GDM1 (cell line): ENCODE results near the gene ALG14.
"Not testable (repeated sequence)": the region's sequence is repeated elsewhere in the genome, so short reads cannot be mapped to it uniquely, and the experiment has no call there.

ENCODE experiments used
- DNase-seq: peaks from one replicate; lab custom pipeline; 2025; lab: John Stamatoyannopoulos, UW

Gene ALG14

GRCh38 chr1:95041491-95042165 is 31.1 kb downstream of the ALG14 start:
- peak; percentile 17 for DNase-seq

GRCh38 chr1:95040032-95040525 is 32.7 kb downstream of the ALG14 start:
- DNase-seq, result no peak

GRCh38 chr1:95039360-95040031 is 33.3 kb downstream of the ALG14 start:
- no peak for DNase-seq

DNA sequence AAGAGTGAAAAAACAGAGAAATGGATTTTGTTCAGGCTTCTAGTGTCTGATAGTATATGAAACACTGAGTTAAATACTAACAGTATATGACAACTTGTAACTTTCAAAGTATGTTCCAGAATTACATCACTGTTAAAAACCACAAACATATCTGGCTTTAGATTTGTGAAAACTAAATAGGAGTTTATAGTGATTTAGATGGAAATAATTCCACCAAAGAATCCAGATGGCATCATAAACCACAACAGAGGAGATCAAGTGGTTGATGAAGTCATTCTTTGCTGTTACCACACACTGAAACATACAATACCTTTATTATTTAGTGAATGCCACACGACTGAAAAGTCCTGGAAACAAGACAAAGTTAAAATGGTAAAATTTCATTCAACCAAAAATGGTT is 37.2 kb downstream of the ALG14 start:
- DNase-seq, result no peak

DNA sequence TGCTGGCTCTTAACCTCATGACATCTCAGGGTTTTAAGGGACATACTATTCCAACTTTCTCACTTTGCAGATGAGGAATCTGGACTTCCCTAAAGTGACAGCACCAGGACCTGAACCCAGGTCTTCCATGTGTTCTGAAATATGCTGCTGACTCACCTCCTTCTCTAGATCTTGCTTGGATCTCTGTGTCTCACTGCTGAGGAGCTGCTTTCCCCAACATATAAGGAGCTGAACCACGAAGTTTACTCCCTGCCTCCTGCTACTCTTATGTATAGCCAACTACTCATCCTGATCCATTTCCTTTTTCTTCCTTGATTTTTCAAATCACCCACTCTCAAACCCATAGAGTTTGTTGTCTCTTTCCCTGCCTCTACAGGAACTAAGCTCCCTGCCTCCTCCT is 38.2 kb downstream of the ALG14 start:
- DNase-seq, result no peak

GRCh38 chr1:95033843-95034242 is 38.9 kb downstream of the ALG14 start:
- DNase-seq, result no peak

GRCh38 chr1:95029532-95029931 is 43.2 kb downstream of the ALG14 start:
- no peak for DNase-seq

DNA sequence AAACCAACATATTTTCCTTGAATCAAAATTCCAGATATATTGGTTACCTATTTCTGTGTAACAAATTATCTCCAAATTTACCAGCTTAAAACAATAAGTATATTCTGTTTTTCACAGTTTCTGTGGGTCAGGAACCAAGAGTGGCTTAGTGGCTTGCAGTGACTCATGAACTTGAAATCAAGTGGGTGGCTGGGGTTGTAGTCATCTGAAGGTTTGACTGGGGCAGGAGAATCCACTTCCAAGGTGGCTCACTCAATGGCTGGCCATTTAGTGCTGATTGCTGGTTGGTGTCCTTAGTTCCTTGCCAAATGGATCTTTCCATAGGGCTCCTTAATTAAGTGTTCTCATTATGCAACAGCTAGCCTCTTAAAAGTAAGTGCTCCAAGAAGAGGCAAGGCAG is 43.8 kb downstream of the ALG14 start:
- no peak for DNase-seq

- no peak for DNase-seq
Measured at GRCh38 chr1:95027046-95027445, 45.7 kb downstream of the ALG14 start.

GRCh38 chr1:95023399-95024043 is 49.2 kb downstream of the ALG14 start:
- DNase-seq, result no peak

DNA sequence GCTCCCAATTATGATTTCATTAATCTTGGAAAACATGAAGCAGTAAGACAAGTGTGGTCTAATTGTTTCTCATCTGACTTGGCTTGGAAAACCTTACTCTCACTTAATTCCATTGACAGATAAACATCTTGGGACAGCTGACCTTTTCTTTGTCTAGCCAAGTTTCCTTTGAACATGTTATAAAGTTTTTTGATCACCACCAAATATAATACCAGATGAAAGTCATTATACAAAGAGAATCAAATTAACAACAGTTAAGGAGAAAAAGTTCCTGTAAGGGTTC is 50.2 kb downstream of the ALG14 start:
- DNase-seq, result no peak

DNA sequence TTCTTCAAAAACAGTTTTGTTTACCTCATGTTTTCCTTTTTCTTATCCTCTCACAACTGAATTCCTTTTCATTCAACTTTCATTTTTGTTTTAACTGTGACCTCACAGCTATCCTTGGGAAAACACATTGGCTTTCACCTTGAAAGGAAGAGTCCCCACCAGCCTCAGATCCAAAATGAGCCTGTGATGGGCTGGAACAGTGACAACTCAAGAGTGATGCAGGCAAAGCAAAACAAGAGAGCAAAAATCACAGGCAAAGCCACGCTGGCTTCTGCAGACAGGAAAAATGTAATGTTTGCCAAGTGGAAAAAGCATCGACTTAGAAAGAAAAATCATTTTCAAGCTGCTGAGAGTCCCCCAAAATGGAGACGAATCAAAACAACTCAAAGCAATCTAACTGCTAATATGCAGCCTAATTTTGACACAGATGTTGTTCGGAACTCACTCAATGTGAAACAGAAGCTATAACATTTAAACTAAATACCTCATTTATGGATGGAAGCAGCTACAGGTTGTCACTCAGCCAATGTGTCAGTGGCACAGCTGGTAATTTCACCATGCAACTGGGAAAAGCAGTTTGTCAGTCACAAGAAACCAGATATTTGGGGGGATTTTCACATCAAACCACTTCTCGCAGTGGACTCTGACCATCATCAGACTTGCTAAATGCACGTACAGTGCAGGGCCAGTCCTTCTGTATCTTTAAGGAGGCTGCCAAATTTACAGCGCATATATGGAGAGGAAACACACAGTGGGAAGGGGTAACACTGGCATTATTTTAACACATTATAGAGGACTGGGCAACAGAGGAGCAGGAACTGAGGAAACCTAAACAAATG is 50.7 kb downstream of the ALG14 start:
- DNase-seq, result no peak

DNA sequence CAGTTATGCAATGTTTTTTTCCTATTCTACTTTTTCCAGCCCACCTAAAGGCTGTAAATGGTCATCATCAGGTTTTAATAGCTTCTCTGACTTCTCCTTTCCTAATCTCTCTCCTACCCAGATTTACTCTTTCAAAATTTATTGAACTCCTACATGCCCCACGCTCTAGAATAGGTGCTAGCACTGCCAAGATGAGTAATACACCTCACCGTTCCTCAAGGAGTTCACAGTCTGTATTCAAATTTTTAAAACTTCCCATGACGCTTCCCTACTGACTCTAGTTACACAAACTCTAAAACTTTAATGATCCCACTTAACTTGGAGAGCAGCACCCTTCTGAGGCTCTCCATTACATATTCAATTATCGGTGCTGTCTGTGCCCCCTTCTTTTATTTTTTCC is 51.6 kb downstream of the ALG14 start:
- no peak for DNase-seq

GRCh38 chr1:95019466-95019865 is 53.3 kb downstream of the ALG14 start:
- DNase-seq, result not testable (repeated sequence)

GRCh38 chr1:95018602-95019369 is 54.0 kb downstream of the ALG14 start:
- DNase-seq, result no peak

DNA sequence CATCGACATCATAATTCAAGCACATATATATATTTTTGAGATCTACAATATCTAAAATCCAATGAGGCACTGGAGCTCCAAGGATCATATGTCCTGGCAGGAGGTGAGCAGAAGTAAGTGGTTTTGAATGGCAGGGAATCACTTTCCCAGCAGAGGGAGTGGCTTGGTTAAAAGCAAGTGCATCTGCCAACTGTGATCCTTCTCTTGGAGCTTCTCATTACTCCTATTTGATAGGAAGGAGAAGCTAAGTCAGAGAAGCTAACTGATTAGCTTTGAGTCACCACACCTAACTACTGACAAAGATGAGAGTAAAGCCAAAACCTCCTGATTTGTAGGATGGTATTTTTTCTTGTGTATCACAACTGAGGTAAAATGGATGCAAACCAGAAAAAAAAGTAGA is 55.0 kb downstream of the ALG14 start:
- DNase-seq, result no peak

DNA sequence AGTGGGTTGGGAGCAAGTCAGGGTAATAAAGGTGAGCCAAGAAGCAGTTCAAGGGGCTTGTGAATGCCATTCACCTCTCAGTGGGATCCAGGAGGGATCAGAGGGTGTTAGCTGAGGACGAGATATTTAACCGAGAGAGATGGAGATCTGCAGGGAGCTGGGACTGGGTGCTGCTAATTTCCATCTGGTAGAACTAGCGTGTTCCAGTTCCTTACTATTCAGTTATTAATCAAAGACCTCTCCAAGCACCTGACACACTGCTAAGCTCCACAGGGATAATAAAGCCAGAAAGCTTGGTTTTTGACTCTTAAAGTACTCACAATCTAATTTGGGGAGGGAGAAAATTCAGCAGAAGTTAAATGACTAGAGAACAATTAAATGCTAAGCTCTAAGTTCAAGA is 57.7 kb downstream of the ALG14 start:
- DNase-seq, result no peak

- DNase-seq, result no peak
Measured at GRCh38 chr1:95013950-95014574, 58.7 kb downstream of the ALG14 start.

- DNase-seq, result no peak
Measured at GRCh38 chr1:95012389-95012788, 60.4 kb downstream of the ALG14 start.

DNA sequence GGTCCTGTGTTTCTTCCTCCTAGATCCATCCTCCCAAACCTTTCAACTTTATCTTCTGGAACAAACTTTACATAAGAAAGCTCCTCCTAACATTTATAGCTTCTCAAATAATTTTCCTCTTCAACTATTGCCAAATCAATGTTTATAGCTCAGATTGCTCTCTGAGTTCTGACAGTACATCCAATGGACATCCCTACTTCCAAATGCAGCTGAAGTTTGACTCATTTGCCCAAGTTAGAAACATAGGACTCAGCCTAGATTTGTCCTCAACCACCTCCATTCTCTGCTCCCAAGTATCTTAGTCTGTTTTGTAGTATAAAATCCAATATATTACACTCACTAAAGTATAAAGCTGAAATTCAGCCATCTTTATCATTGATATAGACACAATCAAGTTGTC is 62.6 kb downstream of the ALG14 start:
- no peak for DNase-seq

DNA sequence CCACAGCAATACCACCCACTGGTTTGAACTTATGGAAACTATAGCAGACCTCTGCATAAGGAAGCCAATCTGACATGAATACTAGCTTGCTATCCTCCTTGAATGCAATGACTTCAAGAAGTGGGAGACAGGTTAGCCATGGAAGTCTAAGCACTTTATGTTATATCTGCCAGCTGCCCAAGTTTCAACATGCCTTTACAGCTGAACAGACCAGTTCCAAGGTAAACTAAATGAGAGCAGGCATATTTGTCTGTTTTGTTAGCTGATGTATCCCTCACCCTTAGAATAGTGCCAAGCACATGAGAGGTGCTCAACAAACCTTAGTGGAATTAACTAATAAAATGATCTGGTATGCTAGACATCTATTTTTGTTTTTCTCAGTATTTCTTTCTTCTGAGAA is 65.1 kb downstream of the ALG14 start:
- no peak for DNase-seq
